H1 (cell line): ENCODE measurements around the gene MAGI2. TPM values are rescaled to one million over a fixed set of nuclear protein-coding genes. Genes with fewer than 3 reads are reported as not detected.

Experiments used
- CTCF ChIA-PET: fragments of 300-600 bp; sonication (Branson Sonifier 250); formaldehyde crosslinking; loops from one replicate; lab custom pipeline; 2021; ENCODE audit not compliant: partially characterized antibody; lab: Charles Lee
- POLR2A ChIA-PET: fragments of 300-600 bp; sonication (Branson Sonifier 250); formaldehyde crosslinking; loops from one replicate; lab custom pipeline; 2021; ENCODE audit warnings: inconsistent platforms; ENCODE audit not compliant: partially characterized antibody; lab: Charles Lee
- DNase-seq, 2 experiments: peaks; one replicate each; pipeline versions ENCODE4 v3.0.0 to v3.0.0-alpha.2; 2010 to 2022; ENCODE audit warnings: low spot score in 2 of 2, low read depth in 1 of 2, mixed read lengths in 1 of 2
- FAIRE-seq: peaks from 2 replicates; lab custom pipeline; 2011; peaks lifted over from hg19 to GRCh38; lab: Jason Lieb, UNC
- H2AFZ ChIP-seq: 2 replicates; pipeline ENCODE4 v1.8.1; 2012; ENCODE audit warnings: low read length, inconsistent platforms
- H2AK5ac ChIP-seq: 2 replicates; pipeline ENCODE4 v1.6.1; 2013; ENCODE audit warnings: low read depth, low read length
- H2BK120ac ChIP-seq: replicated peaks from 2 replicates; pipeline ENCODE3; 2013; ENCODE audit warnings: low read depth, low read length, inconsistent platforms
- H2BK12ac ChIP-seq: 2 replicates; pipeline ENCODE4 v1.6.1; 2013; ENCODE audit warnings: low read depth, low read length
- H2BK15ac ChIP-seq: 2 replicates; pipeline ENCODE4 v1.6.1; 2013; ENCODE audit warnings: low read length
- H2BK20ac ChIP-seq: 2 replicates; pipeline ENCODE4 v1.6.1; 2013; ENCODE audit warnings: low read length
- H2BK5ac ChIP-seq: 2 replicates; pipeline ENCODE4 v1.6.1; 2013; ENCODE audit warnings: low read depth, low read length
- H3K14ac ChIP-seq: 2 replicates; pipeline ENCODE4 v1.6.1; 2013; ENCODE audit warnings: inconsistent platforms; ENCODE audit not compliant: insufficient read length
- H3K18ac ChIP-seq: 2 replicates; pipeline ENCODE4 v1.6.1; 2013; ENCODE audit warnings: low read length; ENCODE audit errors: extremely low read depth
- H3K23ac ChIP-seq: 2 replicates; pipeline ENCODE4 v1.6.1; 2013; ENCODE audit warnings: inconsistent platforms; ENCODE audit not compliant: insufficient read length
- H3K23me2 ChIP-seq: 2 replicates; pipeline ENCODE4 v1.6.1; 2013; ENCODE audit warnings: low read depth, low read length
- H3K27ac ChIP-seq: 2 replicates; pipeline ENCODE4 v1.6.1; 2011; ENCODE audit warnings: low read depth, low read length, inconsistent platforms
- H3K27me3 ChIP-seq, 4 experiments: replicated peaks in 1 of 4; 1 replicate in 1 of 4; 2 replicates in 3 of 4; pipeline versions ENCODE4 v1.6.1 to v1.8.1; 2011 to 2013; ENCODE audit warnings: low read length in 3 of 4, mild to moderate bottlenecking in 3 of 4, inconsistent platforms in 2 of 4, mixed read lengths in 2 of 4, moderate library complexity in 1 of 4; ENCODE audit not compliant: control insufficient read depth in 3 of 4, insufficient read depth in 3 of 4; ENCODE audit errors: extremely low read depth in 1 of 4
- H3K36me3 ChIP-seq, 4 experiments: 2 replicates each; pipeline versions ENCODE4 v1.6.1 to v1.8.1; 2011 to 2013; ENCODE audit warnings: mild to moderate bottlenecking in 4 of 4, low read length in 3 of 4, moderate library complexity in 2 of 4, control low read depth in 1 of 4, inconsistent platforms in 1 of 4; ENCODE audit not compliant: insufficient read depth in 4 of 4, control insufficient read depth in 2 of 4
- H3K4ac ChIP-seq: replicated peaks from 2 replicates; pipeline ENCODE3; 2013; ENCODE audit warnings: low read length, low read depth, mixed read lengths, inconsistent platforms; ENCODE audit not compliant: insufficient read length
- H3K4me1 ChIP-seq, 4 experiments: replicated peaks in 1 of 4; 1 replicate in 1 of 4; 2 replicates in 3 of 4; pipeline versions ENCODE4 v1.6.1 to v1.8.1; 2011 to 2013; ENCODE audit warnings: low read length in 3 of 4, inconsistent platforms in 2 of 4, mixed read lengths in 1 of 4; ENCODE audit not compliant: insufficient read depth in 4 of 4, control insufficient read depth in 3 of 4
- H3K4me2 ChIP-seq, 2 experiments: 2 replicates each; pipeline versions ENCODE4 v1.6.1 to v1.8.1; 2011 to 2013; ENCODE audit warnings: low read depth in 2 of 2, low read length in 2 of 2, control low read depth in 1 of 2, inconsistent platforms in 1 of 2, mild to moderate bottlenecking in 1 of 2; ENCODE audit not compliant: insufficient read depth in 1 of 2
- H3K4me3 ChIP-seq, 4 experiments: fragments of 200-600, 300-600 bp in 1 of 4; sonication (generic), shearing (Covaris generic), sonication (Bioruptor Twin) in 1 of 4; 2 replicates each; pipeline versions ENCODE4 v1.5.1 to v1.8.1; 2011 to 2016; ENCODE audit warnings: low read length in 4 of 4, low read depth in 3 of 4, control low read depth in 2 of 4, inconsistent platforms in 2 of 4, mild to moderate bottlenecking in 2 of 4, mixed read lengths in 1 of 4, moderate library complexity in 1 of 4; ENCODE audit not compliant: insufficient read depth in 2 of 4; ENCODE audit errors: extremely low read depth in 1 of 4
- H3K56ac ChIP-seq: replicated peaks from 2 replicates; pipeline ENCODE3; 2013; ENCODE audit warnings: low read depth, mild to moderate bottlenecking, mixed read lengths, low read length, inconsistent platforms; ENCODE audit not compliant: insufficient read length
- H3K79me1 ChIP-seq: 2 replicates; pipeline ENCODE4 v1.6.1; 2013; ENCODE audit warnings: low read depth, low read length, control low read depth
- H3K79me2 ChIP-seq, 2 experiments: 2 replicates each; pipeline versions ENCODE4 v1.6.1 to v1.8.1; 2012 to 2013; ENCODE audit warnings: low read length in 2 of 2, mild to moderate bottlenecking in 2 of 2, inconsistent platforms in 1 of 2; ENCODE audit not compliant: insufficient read depth in 2 of 2, control insufficient read depth in 1 of 2
- H3K9ac ChIP-seq, 4 experiments: replicated peaks in 1 of 4; 1 replicate in 1 of 4; 2 replicates in 3 of 4; pipeline versions ENCODE4 v1.6.1 to v1.8.1; 2011 to 2013; ENCODE audit warnings: low read depth in 3 of 4, low read length in 3 of 4, control low read depth in 2 of 4, mild to moderate bottlenecking in 2 of 4, moderate library complexity in 2 of 4, inconsistent platforms in 1 of 4; ENCODE audit errors: extremely low read depth in 1 of 4
- H3K9me3 ChIP-seq, 2 experiments: 2 replicates each; pipeline versions ENCODE4 v1.6.1 to v1.8.1; 2012 to 2013; ENCODE audit warnings: mild to moderate bottlenecking in 2 of 2, moderate library complexity in 2 of 2, control low read depth in 1 of 2, inconsistent platforms in 1 of 2, low read depth in 1 of 2, low read length in 1 of 2, mixed read lengths in 1 of 2; ENCODE audit not compliant: insufficient read depth in 2 of 2
- H4K20me1 ChIP-seq, 2 experiments: replicated peaks in 1 of 2; 2 replicates each; pipeline versions ENCODE3 to v1.8.1; 2011 to 2013; ENCODE audit warnings: inconsistent platforms in 2 of 2, low read length in 2 of 2, mild to moderate bottlenecking in 1 of 2; ENCODE audit not compliant: insufficient read depth in 2 of 2, control insufficient read depth in 1 of 2
- H4K5ac ChIP-seq: 2 replicates; pipeline ENCODE4 v1.6.1; 2013; ENCODE audit warnings: low read length, low read depth, mixed read lengths, inconsistent platforms; ENCODE audit not compliant: insufficient read length
- H4K8ac ChIP-seq: 2 replicates; pipeline ENCODE4 v1.8.0; 2013; ENCODE audit warnings: mild to moderate bottlenecking, moderate library complexity, low read length, inconsistent platforms; ENCODE audit not compliant: insufficient read depth; ENCODE audit errors: extremely low read depth
- H4K91ac ChIP-seq: replicated peaks from 2 replicates; pipeline ENCODE3; 2013; ENCODE audit warnings: low read length, mixed read lengths, inconsistent platforms; ENCODE audit not compliant: insufficient read length
- CBX8 ChIP-seq: fragments of 300-800, 300-1000 bp; sonication (generic); IDR thresholded peaks from 2 replicates; pipeline ENCODE4 v1.7.1; 2016; ENCODE audit warnings: low read depth, low read length, borderline replicate concordance
- CTCF ChIP-seq, 3 experiments: IDR thresholded peaks; 1 replicate in 2 of 3; 2 replicates in 1 of 3; pipeline versions ENCODE4 v1.5.1 to v1.6.1; 2011; ENCODE audit warnings: low read length in 3 of 3, mild to moderate bottlenecking in 3 of 3, inconsistent platforms in 2 of 3, low read depth in 1 of 3, moderate library complexity in 1 of 3; ENCODE audit not compliant: insufficient read depth in 1 of 3; ENCODE audit errors: control extremely low read depth in 1 of 3
- E2F6 ChIP-seq: IDR thresholded peaks from 2 replicates; pipeline ENCODE4 v1.6.1; 2012; ENCODE audit warnings: inconsistent platforms
- GTF2F1 ChIP-seq: IDR thresholded peaks from 2 replicates; pipeline ENCODE4 v1.6.1; 2012; ENCODE audit warnings: low read depth, low read length, improper control_type of control experiment, borderline replicate concordance
- HDAC2 ChIP-seq, 2 experiments: fragments of 300-600 bp in 1 of 2; sonication (generic) in 1 of 2; IDR thresholded peaks; 2 replicates each; pipeline ENCODE4 v1.6.1; 2011 to 2012; ENCODE audit warnings: low read depth in 2 of 2, low read length in 2 of 2, mild to moderate bottlenecking in 2 of 2, moderate library complexity in 2 of 2, borderline replicate concordance in 1 of 2, inconsistent platforms in 1 of 2
- HDAC6 ChIP-seq: IDR thresholded peaks from one replicate; pipeline ENCODE4 v1.7.1; 2012; ENCODE audit warnings: low read depth, mild to moderate bottlenecking, inconsistent platforms, low read length, moderate library complexity
- NANOG ChIP-seq: IDR thresholded peaks from 2 replicates; pipeline ENCODE4 v1.6.1; 2011; ENCODE audit warnings: low read length, low read depth, mild to moderate bottlenecking, inconsistent platforms; ENCODE audit not compliant: insufficient read depth, poor library complexity, severe bottlenecking
- SIX5 ChIP-seq: IDR thresholded peaks from 2 replicates; pipeline ENCODE4 v1.6.1; 2011; ENCODE audit warnings: mild to moderate bottlenecking, low read depth, low read length
- SP2 ChIP-seq: IDR thresholded peaks from 2 replicates; pipeline ENCODE4 v1.6.1; 2012; ENCODE audit warnings: mild to moderate bottlenecking, low read length, inconsistent platforms
- TAF1 ChIP-seq: IDR thresholded peaks from 2 replicates; pipeline ENCODE4 v1.6.1; 2011; ENCODE audit warnings: mild to moderate bottlenecking, low read depth, low read length
- TAF7 ChIP-seq: optimal IDR thresholded peaks from 2 replicates; pipeline ENCODE3; 2011; ENCODE audit warnings: low read depth, mild to moderate bottlenecking, inconsistent platforms, low read length, moderate library complexity, borderline replicate concordance
- WGBS, 2 experiments: shearing (Covaris generic) in 1 of 2; methylation state at CpG; one replicate each; pipeline versions ENCODE4 v1.1.6 to v1.1.7; 2013 to 2015; ENCODE audit warnings: low lambda C conversion rate in 2 of 2, mixed read lengths in 2 of 2, inconsistent platforms in 1 of 2, low coverage in 1 of 2, missing lambda C conversion rate in 1 of 2; ENCODE audit not compliant: insufficient replicate concordance in 2 of 2, insufficient coverage in 1 of 2, insufficient read length in 1 of 2; ENCODE audit errors: extremely low coverage in 1 of 2, missing lambda C conversion rate in 1 of 2; 5-methylcytosine and 5-hydroxymethylcytosine counted together
- polyA plus RNA-seq, 7 experiments: library from polyadenylated mRNA; depleted of rRNA in 3 of 7; stranded (reverse) in 5 of 7; unstranded in 2 of 7; fragments of >200 nt in 5 of 7; fragments of 200-250 nt in 2 of 7; gene quantifications; 1 replicate in 5 of 7; 2 replicates in 1 of 7; 4 replicates in 1 of 7; pipeline versions ENCODE4 v1.2.1 to v1.2.3, GENCODE V29; 2011 to 2013; ENCODE audit warnings: missing spikeins in 2 of 7, mixed read lengths in 2 of 7
- total RNA-seq: library from RNA; stranded (reverse); fragmentation: NEBNext Ultra II Directional; extraction: Animal tissue kit (Norgen Biotek cat#: 25700); gene quantifications from 2 replicates; pipeline ENCODE4 v1.2.1, GENCODE V29; 2021

The MAGI2 gene
- total and polyA plus RNA-seq, 2 of the 8 experiments (the other 6 are each of a cell fraction or from before 2014, with no cell fraction given), result 6.0 to 27.3 TPM

DNA sequence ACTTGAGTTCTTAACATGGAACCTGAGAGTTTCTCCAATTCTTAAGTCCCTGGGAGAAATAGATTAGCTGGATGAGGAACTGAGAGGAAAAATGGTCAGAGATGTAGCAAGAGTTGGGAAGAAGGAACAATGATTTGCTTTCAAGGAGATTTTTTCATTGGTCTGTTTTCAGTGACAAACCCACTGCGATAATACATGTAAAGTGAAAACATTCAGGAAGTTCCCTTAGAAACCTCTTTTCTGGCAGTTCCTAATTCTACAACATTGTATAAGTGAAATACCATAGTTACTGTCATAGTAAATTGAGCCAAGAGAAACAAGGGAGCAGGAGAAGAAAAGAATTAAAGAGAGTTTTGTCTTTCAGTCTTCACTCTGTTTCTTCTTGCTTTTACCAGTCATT, 12.1 kb upstream of the MAGI2 start:
- POLR2A ChIA-PET, result no interaction called here
- Histone ChIP-seq H3K79me1 (no peaks in the 10 kb centered on the region), H3K4me1 (no peaks in the 10 kb centered on the region), H4K91ac (no peak overlapping the region), H2AFZ (no peak overlapping the region), H3K18ac (no peak overlapping the region), H2BK15ac (no peak overlapping the region), H3K4ac (no peak overlapping the region), H3K4me3 (no peak overlapping the region), H3K27me3 (no peaks in the 10 kb centered on the region), H3K4me2 (no peak overlapping the region), H3K14ac (no peak overlapping the region), H3K79me2 (no peaks in the 10 kb centered on the region), H4K5ac (no peak overlapping the region), H4K20me1 (no peaks in the 10 kb centered on the region), H2BK120ac (no peak overlapping the region), H3K9me3 (no peaks in the 10 kb centered on the region), H2BK12ac (no peak overlapping the region), H3K23me2 (no peaks in the 10 kb centered on the region), H2BK20ac (no peak overlapping the region), H3K9ac (no peak overlapping the region), H3K36me3 (no peaks in the 10 kb centered on the region), H3K56ac (no peak overlapping the region), H4K8ac (no peak overlapping the region), H2BK5ac (no peak overlapping the region), H3K23ac (no peak overlapping the region), H2AK5ac (no peak overlapping the region), H3K27ac (no peak overlapping the region)
- DNase-seq (no peak), FAIRE-seq (no peak)
- WGBS, 2 experiments, result 100% methylated on average over 1 of the region's 1 CpG; no CpG with 5 or more reads in 1 of the 2 experiments
- CTCF ChIA-PET, result interaction anchor here (0.7 kb wide), 1 partner anchor 276 kb away, joined by 3 read pairs; no protein-coding TSS in a partner anchor
- no peak for TF ChIP-seq NANOG
- no peak for TF ChIP-seq TAF1
- no peak for TF ChIP-seq TAF7
- no peak for TF ChIP-seq GTF2F1
- no peak for TF ChIP-seq CTCF (IDR thresholded peaks at IDR 0.05; ENCODE audit: control extremely low read depth in 1 of 3, insufficient read depth in 1 of 3, low read depth in 1 of 3, low read length in 3 of 3)
- no peak for TF ChIP-seq HDAC2 (IDR thresholded peaks at IDR 0.05; ENCODE audit: borderline replicate concordance in 1 of 2, low read depth in 2 of 2, low read length in 2 of 2)
- TF ChIP-seq SP2, result no peak
- no peak for TF ChIP-seq HDAC6
- no peak for TF ChIP-seq CBX8
- no peak for TF ChIP-seq SIX5
- no peak for TF ChIP-seq E2F6
